Activated CD8-positive, alpha-beta T cell treated with anti-CD3 and anti-CD28 coated beads for 36 hours (primary cell): ENCODE measurements around the gene STK38L. TPM values are rescaled to one million over a fixed set of nuclear protein-coding genes. Genes with fewer than 3 reads are reported as not detected.

Experiments used
- ATAC-seq: fragments of 200-7000 bp; cut with Tn5 transposase; one replicate; pipeline ENCODE4 v1.10.0; 2021; ENCODE audit warnings: mild to moderate bottlenecking, moderate library complexity
- CTCF ChIA-PET: fragments of 350-600 bp; sonication (Branson Sonifier 250); formaldehyde crosslinking; loops from one replicate; lab custom pipeline; 2021; ENCODE audit warnings: antibody characterized with exemption; lab: Charles Lee
- POLR2A ChIA-PET: fragments of 350-600 bp; sonication (Branson Sonifier 250); formaldehyde crosslinking; loops from one replicate; lab custom pipeline; 2021; ENCODE audit warnings: antibody characterized with exemption; lab: Charles Lee
- DNase-seq: peaks from one replicate; pipeline ENCODE4 v3.0.0-alpha.2; 2020
- H3K27ac Mint-ChIP-seq: one replicate; pipeline ENCODE4 v1.8.0; 2021; ENCODE audit warnings: mild to moderate bottlenecking, mixed read lengths
- H3K27me3 Mint-ChIP-seq: one replicate; pipeline ENCODE4 v1.8.0; 2021; ENCODE audit warnings: mixed read lengths
- H3K36me3 Mint-ChIP-seq: one replicate; pipeline ENCODE4 v1.8.0; 2021; ENCODE audit warnings: low read depth, mixed read lengths
- H3K4me1 Mint-ChIP-seq: one replicate; pipeline ENCODE4 v1.8.0; 2021; ENCODE audit warnings: low read depth, mixed read lengths
- H3K4me3 Mint-ChIP-seq: one replicate; pipeline ENCODE4 v1.8.0; 2021; ENCODE audit warnings: mild to moderate bottlenecking, moderate library complexity, mixed read lengths
- H3K9me3 Mint-ChIP-seq: one replicate; pipeline ENCODE4 v1.8.0; 2021; ENCODE audit warnings: mixed read lengths
- intact Hi-C: fragments of 100-400 bp; cut with micrococcal nuclease; formaldehyde crosslinking; loops from one replicate; pipeline ENCODE4 v1.10.0; 2022
- total RNA-seq, 2 experiments: library from RNA; stranded (reverse); gene quantifications; one replicate each; pipeline ENCODE4 v1.2.3, GENCODE V29; 2021
- TF ChIP-seq, protein P1 (sequence below): fragments of 200-600 bp; IDR thresholded peaks from one replicate; pipeline ENCODE4 v1.8.0; 2022; ENCODE audit warnings: antibody characterized with exemption, mild to moderate bottlenecking

Gene STK38L
- total RNA-seq, 2 experiments from 2014 or later = 23.5 to 27.6 TPM

DNA sequence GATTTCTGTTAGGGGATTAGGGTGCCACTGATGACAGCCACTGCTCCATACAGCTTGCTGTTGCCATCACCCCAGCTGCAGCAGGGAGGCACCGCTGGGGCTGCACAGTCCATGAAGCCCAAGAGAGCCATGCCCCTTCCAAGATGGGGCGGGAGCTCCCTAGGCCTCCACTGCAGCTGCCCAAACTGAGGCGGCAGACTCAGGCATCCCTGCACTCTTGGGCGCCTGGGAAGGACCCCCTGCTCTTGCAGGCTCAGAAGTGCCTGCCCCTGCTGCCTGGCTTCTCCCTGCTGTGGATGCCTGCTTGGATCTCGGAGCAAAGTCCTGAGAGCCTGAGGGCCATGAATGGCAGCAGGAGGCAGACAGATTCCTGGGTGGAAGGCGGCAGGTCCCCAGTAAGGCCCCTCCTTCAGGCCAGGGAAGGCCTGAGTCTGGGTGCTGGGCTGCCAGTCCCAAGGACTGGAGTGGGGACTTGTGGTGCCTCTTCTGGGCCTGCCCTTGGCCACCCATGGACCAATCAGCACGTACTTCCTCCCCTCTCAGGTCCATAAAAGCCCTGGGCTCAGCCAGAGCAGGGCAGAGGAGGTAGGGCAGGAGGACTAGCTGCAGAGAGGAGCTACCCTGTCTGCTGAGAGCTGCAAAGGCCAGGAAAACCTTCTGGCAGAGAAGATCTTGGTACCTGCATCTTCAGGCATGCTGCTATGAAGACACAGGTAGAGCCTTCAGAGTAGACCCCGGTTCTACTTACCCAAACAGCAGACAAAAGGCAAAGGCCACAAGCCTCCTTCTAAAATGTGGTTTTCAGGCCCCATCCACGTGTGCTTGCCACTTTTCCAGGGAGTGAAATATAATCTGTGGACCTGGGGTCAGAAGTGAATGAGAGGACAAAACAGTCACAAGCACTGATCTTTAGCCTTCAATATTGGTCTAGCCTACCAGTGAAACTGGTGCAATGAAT is 30.0 kb upstream of the STK38L start:
- ATAC-seq = no peak
- intact Hi-C loops = no loop called here
- no peaks in the 10 kb centered on the region for H3K27me3 Mint-ChIP-seq
- POLR2A ChIA-PET = no interaction called here
- TF ChIP-seq, protein P1, sequence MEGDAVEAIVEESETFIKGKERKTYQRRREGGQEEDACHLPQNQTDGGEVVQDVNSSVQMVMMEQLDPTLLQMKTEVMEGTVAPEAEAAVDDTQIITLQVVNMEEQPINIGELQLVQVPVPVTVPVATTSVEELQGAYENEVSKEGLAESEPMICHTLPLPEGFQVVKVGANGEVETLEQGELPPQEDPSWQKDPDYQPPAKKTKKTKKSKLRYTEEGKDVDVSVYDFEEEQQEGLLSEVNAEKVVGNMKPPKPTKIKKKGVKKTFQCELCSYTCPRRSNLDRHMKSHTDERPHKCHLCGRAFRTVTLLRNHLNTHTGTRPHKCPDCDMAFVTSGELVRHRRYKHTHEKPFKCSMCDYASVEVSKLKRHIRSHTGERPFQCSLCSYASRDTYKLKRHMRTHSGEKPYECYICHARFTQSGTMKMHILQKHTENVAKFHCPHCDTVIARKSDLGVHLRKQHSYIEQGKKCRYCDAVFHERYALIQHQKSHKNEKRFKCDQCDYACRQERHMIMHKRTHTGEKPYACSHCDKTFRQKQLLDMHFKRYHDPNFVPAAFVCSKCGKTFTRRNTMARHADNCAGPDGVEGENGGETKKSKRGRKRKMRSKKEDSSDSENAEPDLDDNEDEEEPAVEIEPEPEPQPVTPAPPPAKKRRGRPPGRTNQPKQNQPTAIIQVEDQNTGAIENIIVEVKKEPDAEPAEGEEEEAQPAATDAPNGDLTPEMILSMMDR = no peak
- H3K9me3 Mint-ChIP-seq = peaks cover 8% of the 10 kb centered on the region
- H3K4me3 Mint-ChIP-seq = no peak overlapping the region
- DNase-seq = no peak
- no peaks in the 10 kb centered on the region for H3K36me3 Mint-ChIP-seq
- CTCF ChIA-PET = no interaction called here
- H3K27ac Mint-ChIP-seq = no peak overlapping the region
- H3K4me1 Mint-ChIP-seq = peaks cover 3% of the 10 kb centered on the region

DNA sequence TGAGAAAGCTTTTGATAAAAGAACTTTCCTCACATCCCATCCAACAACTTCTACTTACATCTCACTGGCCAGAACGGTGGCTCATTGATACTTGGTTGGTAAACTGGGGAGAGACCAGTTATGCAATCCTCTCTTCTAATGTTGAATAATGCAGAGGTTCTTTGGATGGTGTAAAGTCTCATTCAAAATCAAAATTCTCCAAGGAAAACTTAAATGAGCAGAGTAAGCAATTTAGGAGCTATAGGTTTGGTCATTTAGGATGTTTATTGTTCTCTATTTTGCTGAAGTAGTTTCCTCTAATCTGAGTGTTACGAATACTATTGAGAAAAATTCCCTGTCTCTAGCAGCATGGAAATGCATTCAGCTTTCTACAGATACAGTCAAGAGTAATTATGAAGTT is 26.5 kb upstream of the STK38L start:
- Mint-ChIP-seq H3K27me3 (no peaks in the 10 kb centered on the region), H3K36me3 (no peaks in the 10 kb centered on the region), H3K4me1 (peaks cover 16% of the 10 kb centered on the region), H3K9me3 (no peaks in the 10 kb centered on the region), H3K4me3 (no peak overlapping the region), H3K27ac (no peak overlapping the region)
- TF ChIP-seq, protein P1 = no peak
- intact Hi-C loops = no loop called here
- POLR2A ChIA-PET = interaction anchor here (1.3 kb wide), 1 partner anchor 38 kb away, joined by 3 read pairs; no protein-coding TSS in a partner anchor
- ATAC-seq (no peak), DNase-seq (no peak)
- CTCF ChIA-PET = interaction anchor here (1.0 kb wide), 1 partner anchor 10 kb away, joined by 3 read pairs; no protein-coding TSS in a partner anchor

DNA sequence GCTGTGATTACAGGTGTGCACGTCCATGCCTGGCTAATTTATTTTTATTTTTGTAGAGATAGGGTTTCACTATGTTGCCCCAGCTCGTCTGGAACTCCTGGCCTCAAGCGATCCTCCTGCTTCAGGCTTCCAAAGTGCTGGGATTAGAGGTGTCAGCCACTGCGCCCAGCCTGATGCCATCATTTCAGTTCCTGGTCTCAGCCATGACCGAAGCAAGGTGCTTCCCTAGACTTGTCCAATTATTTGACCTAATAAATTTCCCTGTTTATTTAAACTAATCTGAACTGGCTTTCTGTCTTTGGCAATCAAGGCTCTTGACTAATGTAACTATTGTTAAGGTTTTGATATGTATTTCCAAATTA is 24.4 kb upstream of the STK38L start:
- ATAC-seq = no peak
- Mint-ChIP-seq H3K4me3 (no peak overlapping the region), H3K36me3 (no peaks in the 10 kb centered on the region), H3K27ac (peak overlapping the region; percentile 69), H3K27me3 (peaks cover 5% of the 10 kb centered on the region), H3K9me3 (no peaks in the 10 kb centered on the region), H3K4me1 (peaks cover 16% of the 10 kb centered on the region)
- POLR2A ChIA-PET = no interaction called here
- TF ChIP-seq, protein P1 = no peak
- intact Hi-C loops = no loop called here
- CTCF ChIA-PET = no interaction called here
- no peak for DNase-seq

DNA sequence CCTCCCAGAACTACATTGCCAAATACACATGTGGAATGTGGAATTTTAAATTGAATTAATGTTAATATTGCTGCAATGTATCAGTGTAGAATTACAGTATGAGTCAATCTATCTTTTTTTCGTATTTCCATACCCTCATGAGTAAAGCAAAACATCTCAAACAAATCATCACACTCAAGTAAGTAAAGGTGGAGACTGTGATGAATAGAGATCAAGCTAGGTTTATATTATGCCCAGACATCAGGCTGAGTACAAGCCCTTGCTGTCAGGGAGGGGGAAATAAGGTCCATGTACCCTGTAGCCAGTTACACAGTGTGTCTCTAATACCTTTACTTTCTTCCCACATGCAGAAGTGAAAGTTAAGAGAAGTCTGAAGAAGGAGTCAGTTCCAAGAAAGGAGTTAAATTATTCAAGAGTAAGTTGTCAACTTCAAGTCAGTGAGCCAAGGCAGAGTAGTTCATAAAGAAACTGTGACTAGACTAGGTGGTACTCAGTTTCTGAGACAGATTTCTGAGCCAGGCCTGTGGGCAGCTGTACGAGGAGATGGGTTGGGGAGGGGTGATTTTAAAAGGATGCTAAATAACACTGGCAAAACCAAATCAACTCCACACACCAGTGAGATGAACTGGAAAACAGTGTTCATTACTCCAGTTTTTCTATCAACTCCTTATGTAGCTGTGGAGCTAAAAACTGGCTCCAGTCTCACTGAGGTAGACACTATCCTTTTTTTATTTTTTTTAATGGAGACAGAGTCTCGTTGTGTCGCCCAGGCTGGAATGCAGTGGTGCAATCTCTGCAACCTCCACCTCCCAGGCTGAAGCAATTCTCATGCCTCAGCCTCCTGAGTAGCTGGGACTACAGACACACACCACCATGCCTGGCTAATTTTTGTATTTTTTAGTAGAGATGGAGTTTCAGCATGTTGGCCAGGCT is 23.8 kb upstream of the STK38L start:
- ChIA-PET CTCF (interaction anchor here (0.6 kb wide), 1 partner anchor 67 kb away, joined by 3 read pairs; no protein-coding TSS in a partner anchor), POLR2A (interaction anchor here (0.6 to 0.7 kb wide), 3 partner anchors 8 to 277 kb away, joined by 3 to 4 read pairs (median 3); no protein-coding TSS in a partner anchor)
- peaks cover 16% of the 10 kb centered on the region for H3K4me1 Mint-ChIP-seq
- no peak overlapping the region for H3K4me3 Mint-ChIP-seq
- TF ChIP-seq, protein P1 = no peak
- H3K36me3 Mint-ChIP-seq = no peaks in the 10 kb centered on the region
- peak; percentile 45 for DNase-seq
- peaks cover 5% of the 10 kb centered on the region for H3K27me3 Mint-ChIP-seq
- intact Hi-C loops = no loop called here
- H3K9me3 Mint-ChIP-seq = no peaks in the 10 kb centered on the region
- ATAC-seq = peak; percentile 90
- H3K27ac Mint-ChIP-seq = peak overlapping the region; percentile 69
